Measurements from ENCODE around the gene STK32A.
"Not testable (repeated sequence)": the region's sequence is repeated elsewhere in the genome, so short reads cannot be mapped to it uniquely, and the experiment has no call there.

The STK32A gene

DNA sequence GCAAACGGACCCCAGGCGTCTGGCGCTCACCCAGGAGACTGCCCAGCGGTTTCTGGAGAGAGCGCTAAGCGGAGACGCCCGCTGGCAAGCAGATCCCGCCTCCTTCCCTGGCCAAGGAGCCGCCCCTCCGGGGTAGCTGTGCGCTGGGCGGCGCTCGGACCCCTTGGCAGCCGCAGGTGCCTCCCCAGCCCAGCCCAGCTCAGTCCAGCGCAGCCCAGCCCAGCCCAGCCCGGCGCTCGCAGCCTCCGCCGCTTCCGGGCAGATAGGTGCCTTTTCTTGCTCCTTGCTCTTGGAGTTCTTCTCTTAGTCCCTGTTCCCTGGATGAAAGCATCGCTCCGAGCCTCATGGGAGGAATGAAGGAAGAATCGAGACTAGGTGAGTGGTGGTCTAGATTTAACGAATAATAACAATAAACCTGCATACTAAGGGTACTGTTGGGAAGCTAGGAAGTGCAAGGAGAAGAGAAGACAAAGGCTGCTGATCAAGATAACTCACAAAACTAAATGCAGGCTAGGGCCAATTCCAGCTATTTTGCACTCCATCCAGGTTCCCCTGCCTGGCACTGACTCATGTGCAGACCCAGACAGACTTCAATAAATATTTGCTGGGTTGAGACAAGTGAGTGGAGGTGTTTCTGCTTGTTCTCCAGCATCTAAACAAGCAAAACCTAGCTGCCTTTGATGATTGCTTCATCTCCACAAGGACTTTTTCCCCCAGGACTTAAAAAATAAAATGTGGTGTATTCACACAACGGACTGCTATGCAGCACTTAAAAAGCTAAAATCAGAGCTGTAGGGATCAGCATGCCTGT lies at the start of gene STK32A:
TSS of gene STK32A (plus strand) at position 202 of the 811 bp plus-strand sequence. CDS start 4,609 bp downstream, outside the sequence.
- FAIRE-seq: no peak

DNA sequence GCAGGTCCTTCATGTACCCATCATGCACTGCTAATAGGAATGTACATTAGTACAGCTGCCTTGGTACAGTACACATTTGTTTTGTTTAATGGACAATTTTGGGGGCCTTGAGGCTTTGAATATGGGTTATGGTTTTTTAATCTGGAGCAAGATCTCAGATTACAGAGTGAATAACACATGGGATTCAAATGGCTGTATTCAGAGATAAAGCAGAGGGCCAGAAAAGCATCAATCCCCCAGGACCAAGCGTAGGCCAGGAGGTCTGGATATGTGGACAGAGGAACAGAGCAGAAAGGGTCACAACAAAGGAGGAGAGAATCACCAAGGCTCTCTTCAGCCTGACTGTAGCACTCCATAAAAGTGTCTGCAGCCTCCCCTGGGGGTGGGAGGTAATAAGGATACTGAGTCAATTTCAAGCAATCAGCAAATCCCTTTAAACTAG lies 47.7 kb upstream of the STK32A start:
- no peak for FAIRE-seq

DNA sequence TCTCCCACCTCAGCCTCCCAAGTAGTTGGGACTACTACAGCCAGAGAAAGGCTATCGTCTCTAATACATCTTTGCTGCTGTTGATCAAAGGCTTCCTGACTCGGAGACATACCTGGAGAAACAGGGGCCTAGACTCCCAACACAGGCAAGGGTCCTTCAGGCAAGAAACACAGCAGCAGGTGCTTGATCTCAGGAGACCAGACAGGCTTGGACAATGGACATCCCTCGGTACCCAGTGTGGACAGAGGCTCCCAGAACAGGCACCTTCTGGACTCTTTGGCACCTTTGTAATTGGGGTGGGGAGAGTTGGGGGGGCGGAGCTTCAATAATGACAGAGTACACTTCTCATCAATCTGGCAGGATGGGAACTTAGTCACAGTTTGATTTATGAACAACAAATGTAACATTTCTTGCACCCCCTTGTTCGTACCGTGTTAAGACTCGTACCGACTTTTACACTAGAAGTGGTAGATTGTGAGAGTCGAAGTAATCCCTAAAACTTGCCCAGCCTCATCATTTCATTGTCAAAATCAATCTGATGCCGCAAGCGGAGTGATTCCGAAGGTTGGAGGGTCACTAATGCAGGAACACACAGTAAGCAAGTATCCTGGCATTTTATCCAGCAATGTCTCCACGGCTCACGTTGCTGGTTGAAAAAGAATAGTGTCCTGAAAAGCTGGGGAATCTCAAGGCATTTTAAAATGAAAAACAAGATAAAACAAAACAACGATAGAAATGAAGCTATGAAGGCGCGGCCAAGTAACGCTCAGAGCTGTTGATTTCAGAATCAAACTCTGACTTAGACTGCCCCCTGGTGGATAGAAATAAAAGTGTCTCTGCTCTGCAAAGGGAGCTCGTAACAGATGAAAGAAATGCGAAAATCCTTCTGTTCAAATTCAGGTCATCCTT lies 46.4 kb upstream of the STK32A start:
- peak; percentile 98 for FAIRE-seq

GRCh38 chr5:147189109-147189424 lies 45.8 kb upstream of the STK32A start:
- FAIRE-seq: no peak

- FAIRE-seq: no peak
Measured at GRCh38 chr5:147190331-147190730, 44.5 kb upstream of the STK32A start.

GRCh38 chr5:147193123-147193522 lies 41.7 kb upstream of the STK32A start:
- FAIRE-seq: no peak

DNA sequence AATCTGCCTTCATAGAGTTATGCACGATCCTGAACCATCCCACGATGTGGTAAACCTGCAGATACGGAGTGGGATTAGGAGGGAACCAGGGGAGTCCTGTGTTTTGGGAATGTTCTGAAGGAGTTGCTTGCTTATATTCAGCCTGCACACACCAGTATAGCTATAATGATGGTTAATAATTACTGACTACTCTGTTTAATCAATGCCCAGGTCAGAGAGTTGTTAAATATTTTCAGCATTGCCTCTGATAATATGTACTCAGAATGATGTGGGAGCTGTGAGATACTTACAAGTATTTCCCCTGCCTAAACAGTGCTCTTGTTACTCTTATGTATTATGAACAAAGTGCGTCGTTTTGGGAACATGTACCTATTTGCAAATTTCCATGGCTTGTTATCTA lies 34.8 kb upstream of the STK32A start:
- peak; percentile 53 for FAIRE-seq

DNA sequence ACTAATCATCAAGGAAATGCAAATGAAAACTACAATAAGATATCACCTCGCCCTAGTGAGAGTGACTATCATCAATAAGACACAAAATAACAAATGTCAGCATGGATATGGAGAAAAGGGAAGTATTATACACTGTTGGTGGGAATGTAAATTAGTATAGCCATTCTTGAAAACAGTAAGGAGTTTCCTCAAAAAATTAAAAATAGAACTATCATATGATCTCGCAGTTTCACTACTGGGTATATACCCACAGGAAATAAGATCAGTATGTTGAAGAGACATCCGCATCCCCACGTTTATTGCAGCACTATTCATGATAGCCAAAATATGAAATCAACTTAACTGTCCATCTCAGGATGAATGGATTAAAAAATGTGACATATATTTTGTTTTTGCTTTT lies 31.6 kb upstream of the STK32A start:
- no peak for FAIRE-seq

GRCh38 chr5:147204576-147204975 lies 30.2 kb upstream of the STK32A start:
- FAIRE-seq: no peak

DNA sequence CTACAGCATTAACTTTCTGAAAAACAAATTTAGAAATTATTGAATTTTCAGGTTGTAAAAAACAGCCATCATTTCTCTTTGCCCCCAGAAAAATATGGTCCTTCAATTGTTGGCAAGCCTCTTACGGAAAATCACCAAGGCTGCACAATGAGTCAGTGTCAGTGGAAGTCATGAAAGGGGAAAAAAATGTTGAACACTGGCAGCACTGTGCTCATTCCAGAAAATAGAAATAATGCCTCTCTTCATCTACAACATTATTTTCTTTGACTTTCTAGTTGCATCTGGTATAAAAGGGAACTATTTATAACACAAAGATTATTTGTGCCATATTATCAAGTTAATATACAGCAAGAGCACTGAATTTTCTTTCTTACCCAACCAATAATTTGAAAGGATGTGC lies 26.7 kb upstream of the STK32A start:
- FAIRE-seq: no peak

- FAIRE-seq: no peak
Measured at GRCh38 chr5:147216552-147217154, 18.2 kb upstream of the STK32A start.

DNA sequence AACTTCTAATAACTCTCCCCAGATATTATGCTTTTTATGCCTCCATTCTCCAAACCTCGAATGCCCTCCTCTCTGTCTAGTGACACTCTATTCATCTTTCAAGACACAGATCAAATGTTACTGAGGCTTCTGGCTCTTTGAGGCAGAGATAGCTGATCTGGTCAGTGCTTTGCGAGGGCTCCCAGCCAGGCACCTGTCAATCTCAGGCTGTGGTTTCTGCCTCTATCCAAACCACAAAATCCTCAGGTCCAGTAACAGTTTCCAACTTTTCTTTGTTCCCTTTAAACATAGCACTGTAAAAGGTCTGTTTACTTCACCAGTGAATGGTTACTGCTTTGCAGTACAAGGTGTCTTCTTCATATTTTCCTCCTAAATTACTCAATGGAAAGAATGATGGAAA lies 11.5 kb upstream of the STK32A start:
- no peak for FAIRE-seq

DNA sequence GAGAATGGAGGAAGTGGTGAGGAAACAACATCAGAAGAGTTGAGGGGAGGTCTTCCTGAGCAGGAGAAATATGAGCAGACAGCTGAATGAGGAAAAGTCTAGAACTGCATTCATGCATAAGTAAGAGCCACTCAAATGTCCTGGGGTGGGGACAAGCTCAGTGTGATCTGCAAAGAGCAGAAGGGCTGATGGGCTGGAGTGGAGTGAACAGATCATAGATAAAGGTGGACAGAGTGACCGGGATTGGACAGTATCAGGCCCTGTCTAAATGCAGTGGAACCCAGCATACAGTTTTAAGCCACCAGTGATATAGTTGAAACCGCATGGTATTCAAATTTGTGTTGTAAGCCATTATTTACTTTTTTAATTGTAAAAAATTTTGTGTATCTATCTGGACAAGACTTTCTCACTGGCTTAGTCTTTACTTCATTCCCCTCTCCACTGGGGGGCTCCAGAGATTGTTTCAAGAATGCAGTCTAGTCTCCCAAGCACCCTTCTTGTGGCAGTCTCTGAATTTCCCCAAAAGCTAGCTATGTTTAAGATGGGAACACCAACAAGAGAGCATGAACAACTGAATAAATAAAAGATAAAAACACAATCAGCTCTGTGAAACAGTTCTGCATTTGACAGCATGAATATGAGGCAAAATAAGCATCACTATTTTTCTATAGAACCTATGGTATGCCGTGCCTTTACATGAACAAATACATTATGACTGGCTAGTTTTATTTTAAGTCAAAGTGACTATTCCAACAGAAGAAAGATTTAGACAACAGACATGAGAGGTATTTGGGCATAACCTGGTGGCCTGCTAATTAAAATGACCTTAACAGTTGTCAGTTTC lies 10.7 kb upstream of the STK32A start:
- peak; percentile 86 for FAIRE-seq

DNA sequence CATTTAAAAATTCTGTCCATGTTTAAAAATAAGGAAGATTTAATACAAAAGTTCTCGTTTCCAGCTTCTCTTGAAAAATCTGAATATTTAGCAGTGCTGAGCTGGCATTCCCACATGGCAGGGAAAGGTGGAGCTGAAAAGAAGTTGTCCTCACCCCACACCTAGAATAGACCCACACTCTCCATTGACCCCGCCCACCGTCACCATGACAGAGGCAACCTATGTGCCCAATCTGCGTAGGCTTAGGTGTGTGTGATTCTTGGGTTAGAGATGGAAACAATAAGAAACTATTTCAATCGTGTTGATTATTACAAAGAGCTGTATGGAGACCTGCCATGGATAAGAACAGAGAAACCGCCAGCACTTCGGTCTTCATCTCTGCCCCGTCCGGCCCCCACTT lies 8.9 kb upstream of the STK32A start:
- no peak for FAIRE-seq

- FAIRE-seq: no peak
Measured at GRCh38 chr5:147226512-147226911, 8.3 kb upstream of the STK32A start.

DNA sequence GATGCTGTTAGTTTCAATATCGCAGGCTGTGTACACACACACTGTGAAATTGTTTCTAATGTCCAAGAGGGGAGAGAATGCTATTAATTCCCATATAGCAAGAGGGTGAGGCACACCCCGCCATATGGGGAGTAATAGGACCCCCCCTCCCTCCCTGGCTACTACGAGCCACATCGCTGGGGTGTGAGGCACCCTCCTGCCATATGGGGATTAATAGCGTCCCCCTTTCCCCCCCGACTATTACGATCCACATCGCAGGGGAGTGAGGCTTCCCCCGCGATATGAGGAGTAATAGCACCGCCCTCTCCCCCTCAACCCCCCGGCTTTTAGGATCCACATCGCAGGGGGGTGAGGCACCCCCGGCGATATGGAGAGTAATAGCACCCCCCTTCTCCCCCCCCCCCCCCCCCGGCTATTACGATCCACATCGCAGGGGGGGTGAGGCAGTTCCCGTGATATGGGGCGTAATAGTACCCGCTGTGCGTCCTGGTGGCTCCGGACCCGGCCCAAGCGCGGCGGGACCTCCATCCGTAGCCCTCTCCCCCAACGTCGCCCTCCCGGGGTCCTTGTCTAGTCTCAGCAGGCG lies 494 bp upstream of the STK32A start:
- no peak for FAIRE-seq

- peak; percentile 36 for FAIRE-seq
Measured at GRCh38 chr5:147240266-147240985, 5.6 kb downstream of the STK32A start.

GRCh38 chr5:147243238-147243637 lies 8.4 kb downstream of the STK32A start:
- FAIRE-seq: not testable (repeated sequence)

GRCh38 chr5:147245381-147246165 lies 10.7 kb downstream of the STK32A start:
- FAIRE-seq: no peak

DNA sequence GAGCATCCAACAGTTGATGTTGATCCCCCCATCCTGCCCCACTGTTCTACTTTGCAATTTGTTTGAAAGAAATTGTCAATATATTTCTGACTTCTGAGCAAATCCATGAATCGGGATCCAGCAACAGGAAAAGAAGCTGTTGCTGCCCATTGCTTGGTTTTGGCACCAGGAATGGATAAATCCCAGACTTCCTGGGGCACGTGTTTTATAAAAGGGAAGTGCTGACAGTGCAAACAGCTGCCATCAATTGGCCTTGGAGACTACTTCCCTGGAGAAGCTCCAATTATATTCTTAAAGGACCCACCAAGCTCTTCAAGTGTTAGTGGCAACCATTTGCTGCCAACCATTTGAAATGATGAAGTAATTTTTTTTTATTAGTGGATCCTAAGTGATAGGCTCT lies 13.7 kb downstream of the STK32A start:
- FAIRE-seq: no peak

DNA sequence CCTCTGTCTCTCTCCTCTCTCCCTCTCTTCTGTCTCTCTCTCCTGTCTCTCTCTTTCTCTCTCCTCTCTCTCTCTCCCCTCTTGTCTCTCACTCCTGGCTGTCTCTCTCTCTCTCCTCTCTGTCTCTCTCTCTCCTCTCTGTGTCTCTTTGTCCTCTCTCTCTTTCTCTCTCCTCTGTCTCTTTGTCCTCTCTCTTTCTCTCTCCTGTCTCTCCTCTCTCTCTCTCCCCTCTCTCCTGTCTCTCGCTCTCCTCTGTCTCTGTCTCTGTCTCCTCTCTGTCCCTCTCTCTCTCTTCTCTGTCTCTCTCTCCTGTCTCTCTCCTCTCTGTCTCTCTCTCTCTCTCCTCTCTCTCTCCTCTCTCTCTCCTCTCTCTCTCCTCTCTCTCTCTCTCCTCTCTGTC lies 25.0 kb downstream of the STK32A start:
- FAIRE-seq: no peak
